Activated CD8-positive, alpha-beta memory T cell treated with anti-CD3 and anti-CD28 coated beads, Interleukin-2, amount 50 U/mL, for 1 hour (primary cell): Measurements from ENCODE around the gene RRAS.
"Not testable (repeated sequence)": the region's sequence is repeated elsewhere in the genome, so short reads cannot be mapped to it uniquely, and the experiment has no call there.

Experiments used
- DNase-seq: peaks from one replicate; pipeline ENCODE4 v3.0.0-alpha.2; 2020; ENCODE audit errors: extremely low read depth

Gene RRAS

GRCh38 chr19:49631014-49631588 is 8.8 kb downstream of the RRAS start:
- DNase-seq = no peak

GRCh38 chr19:49629659-49630058 is 10.3 kb downstream of the RRAS start:
- DNase-seq = no peak

GRCh38 chr19:49626226-49626625 is 13.7 kb downstream of the RRAS start:
- DNase-seq = no peak

GRCh38 chr19:49624967-49625910 is 14.7 kb downstream of the RRAS start:
- DNase-seq = no peak

- DNase-seq = not testable (repeated sequence)
These were observed 22.1 kb downstream of the RRAS start for GRCh38 chr19:49617860-49618259.

GRCh38 chr19:49616945-49617344 is 23.0 kb downstream of the RRAS start:
- DNase-seq = no peak

- DNase-seq = no peak
These were observed 23.4 kb downstream of the RRAS start for GRCh38 chr19:49616532-49616931.

- no peak for DNase-seq
These were observed 24.1 kb downstream of the RRAS start for GRCh38 chr19:49615861-49616260.

DNA sequence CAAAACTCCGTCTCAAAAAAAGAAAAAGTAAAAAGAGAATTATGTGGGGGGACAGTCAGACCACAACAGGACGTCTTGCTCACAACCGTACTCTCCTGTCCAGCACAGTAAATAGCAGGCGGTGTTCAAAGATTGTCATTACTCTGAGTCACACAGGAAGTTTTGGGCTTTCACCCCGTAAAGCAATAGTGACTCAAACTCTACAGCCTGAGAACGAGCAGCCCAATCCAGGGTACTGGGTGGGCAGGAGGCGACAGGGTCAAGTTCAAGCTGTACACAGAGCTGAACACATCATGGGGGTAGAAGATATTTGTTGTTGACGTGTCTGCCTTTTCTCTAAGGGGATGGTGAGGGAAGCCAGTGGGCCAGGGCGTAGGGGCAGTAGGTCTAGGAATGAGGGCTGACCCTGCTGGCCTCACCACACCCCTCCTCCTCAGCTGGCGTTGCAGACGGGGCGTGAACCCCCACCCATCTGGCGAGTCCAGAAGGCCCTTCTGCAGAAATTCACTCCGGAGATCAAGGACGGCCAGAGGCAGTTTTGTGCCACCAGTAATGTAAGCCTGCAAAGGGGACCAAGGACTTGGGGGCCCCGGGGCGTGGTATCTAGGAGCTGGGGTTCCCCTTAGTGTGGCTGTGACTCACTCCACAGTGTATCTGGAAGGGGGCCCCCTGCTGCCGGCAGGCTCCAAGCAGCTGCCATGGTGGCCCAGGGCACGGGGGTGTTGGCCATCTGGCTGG is 25.7 kb downstream of the RRAS start:
- DNase-seq = no peak

- no peak for DNase-seq
These were observed 26.6 kb downstream of the RRAS start for GRCh38 chr19:49613374-49613773.

GRCh38 chr19:49609499-49610092 is 30.3 kb downstream of the RRAS start:
- DNase-seq = no peak

DNA sequence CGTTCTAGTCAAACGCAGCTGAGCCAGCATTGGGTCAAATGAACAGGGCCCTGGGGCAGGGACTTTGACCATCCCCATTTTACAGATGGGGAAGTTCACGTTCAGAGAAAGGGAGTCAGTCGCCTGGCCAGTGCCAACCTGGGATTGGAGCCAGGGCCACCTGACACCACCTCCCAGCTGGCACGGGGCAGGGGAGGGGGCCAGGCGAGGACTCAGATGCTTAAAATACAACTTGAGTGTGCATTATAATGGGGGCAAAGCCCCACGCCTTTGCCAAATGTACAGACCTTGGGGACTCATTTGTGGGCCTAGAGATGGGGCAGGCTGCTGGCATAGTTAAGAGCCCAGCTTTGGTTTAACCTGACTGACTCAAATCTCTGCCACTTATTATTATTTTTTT is 34.3 kb downstream of the RRAS start:
- DNase-seq = no peak

DNA sequence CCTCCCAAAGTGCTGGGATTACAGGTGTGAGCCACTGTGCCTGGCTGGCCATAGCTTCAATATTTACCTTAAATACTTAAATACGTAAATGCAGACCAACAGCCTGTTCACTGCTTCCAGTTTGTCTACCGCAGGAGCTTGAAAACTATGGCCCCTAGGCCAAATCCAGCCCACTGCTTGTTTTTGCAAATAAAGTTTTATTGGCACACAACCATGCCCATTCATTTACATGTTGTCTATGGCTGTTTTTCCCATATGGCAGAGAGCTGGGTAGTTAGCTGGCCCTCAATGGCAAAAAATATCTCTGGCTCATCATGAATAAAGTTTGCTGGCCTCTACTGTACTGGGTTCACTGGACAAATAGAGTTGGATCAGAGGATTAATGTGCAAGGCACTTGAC is 37.1 kb downstream of the RRAS start:
- DNase-seq = no peak

GRCh38 chr19:49601482-49602038 is 38.4 kb downstream of the RRAS start:
- no peak for DNase-seq

DNA sequence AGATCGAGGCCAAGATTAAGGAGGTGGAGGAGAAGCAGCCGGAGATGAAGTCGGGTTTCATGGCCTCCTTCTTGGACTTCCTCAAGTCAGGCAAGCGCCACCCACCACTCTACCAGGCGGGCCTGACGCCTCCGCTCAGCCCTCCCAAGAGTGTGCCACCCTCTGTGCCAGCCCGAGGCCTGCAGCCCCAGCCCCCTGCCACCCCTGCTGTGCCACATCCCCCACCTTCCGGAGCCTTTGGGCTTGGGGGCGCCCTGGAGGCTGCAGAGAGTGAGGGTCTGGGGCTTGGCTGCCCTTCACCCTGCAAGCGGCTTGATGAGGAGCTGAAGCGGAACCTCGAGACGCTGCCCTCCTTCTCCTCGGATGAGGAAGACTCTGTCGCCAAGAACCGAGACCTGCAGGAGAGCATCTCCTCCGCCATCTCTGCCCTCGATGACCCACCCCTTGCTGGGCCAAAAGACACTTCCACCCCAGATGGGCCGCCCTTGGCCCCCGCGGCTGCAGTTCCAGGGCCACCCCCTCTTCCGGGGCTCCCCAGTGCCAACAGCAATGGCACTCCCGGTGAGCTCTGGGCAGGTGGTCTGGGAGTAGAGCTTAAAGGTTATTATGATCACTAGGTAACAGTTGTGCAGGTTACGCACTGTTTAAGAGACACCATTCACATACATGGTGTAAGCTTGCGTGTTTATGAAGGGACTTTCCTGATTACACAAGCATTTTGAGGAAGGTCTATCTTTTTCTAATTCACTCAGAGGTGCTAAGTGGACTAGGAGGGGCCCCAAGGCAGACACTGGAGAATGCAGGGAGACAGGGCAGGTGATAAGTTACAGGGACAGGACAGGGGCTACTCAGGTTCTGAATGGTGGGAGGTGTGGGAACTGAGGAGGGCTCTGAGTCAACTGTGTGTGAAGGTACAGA is 40.3 kb downstream of the RRAS start:
- no peak for DNase-seq

DNA sequence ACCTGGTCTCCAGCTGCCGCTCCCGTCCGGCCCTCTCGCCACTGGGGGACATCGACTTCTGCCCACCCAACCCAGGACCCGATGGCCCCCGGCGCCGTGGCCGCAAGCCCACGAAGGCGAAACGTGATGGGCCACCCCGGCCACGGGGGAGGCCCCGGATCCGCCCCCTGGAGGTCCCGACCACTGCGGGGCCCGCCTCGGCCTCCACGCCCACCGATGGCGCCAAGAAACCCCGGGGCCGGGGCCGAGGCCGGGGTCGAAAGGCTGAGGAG is 42.3 kb downstream of the RRAS start:
- no peak for DNase-seq

DNA sequence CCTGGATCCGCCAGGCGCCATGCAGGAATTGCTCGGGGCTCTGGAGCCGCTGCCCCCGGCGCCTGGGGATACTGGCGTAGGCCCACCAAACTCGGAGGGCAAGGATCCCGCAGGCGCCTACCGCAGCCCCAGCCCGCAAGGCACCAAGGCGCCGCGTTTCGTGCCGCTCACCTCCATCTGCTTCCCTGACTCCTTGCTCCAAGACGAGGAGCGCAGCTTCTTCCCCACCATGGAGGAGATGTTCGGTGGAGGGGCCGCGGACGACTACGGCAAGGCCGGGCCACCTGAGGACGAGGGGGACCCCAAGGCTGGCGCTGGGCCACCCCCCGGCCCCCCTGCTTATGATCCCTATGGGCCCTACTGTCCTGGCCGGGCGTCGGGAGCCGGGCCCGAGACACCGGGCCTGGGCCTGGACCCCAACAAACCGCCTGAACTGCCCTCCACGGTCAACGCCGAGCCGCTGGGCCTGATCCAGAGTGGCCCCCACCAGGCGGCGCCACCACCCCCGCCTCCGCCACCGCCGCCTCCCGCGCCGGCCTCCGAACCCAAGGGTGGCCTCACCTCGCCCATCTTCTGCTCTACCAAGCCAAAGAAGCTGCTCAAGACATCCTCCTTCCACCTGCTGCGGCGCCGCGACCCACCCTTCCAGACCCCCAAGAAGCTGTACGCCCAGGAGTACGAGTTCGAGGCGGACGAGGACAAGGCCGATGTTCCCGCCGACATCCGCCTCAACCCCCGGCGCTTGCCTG is 42.8 kb downstream of the RRAS start:
- no peak for DNase-seq

DNA sequence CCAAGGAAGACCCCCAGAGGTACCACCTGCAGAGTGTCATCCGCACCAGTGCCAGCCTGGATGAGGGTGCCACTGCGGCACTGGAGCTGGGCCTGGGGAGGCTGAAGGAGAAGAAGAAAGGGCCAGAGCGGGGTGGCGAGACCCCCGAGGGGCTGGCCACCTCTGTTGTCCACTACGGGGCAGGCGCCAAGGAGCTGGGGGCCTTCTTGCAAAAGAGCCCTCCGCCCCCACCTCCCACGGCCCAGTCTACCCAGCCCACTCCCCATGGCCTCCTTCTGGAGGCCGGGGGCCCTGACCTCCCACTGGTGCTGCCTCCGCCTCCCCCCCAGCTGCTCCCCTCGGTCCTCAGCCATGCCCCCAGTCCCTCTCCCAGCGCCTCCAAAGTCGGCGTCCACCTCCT is 43.5 kb downstream of the RRAS start:
- DNase-seq = no peak

DNA sequence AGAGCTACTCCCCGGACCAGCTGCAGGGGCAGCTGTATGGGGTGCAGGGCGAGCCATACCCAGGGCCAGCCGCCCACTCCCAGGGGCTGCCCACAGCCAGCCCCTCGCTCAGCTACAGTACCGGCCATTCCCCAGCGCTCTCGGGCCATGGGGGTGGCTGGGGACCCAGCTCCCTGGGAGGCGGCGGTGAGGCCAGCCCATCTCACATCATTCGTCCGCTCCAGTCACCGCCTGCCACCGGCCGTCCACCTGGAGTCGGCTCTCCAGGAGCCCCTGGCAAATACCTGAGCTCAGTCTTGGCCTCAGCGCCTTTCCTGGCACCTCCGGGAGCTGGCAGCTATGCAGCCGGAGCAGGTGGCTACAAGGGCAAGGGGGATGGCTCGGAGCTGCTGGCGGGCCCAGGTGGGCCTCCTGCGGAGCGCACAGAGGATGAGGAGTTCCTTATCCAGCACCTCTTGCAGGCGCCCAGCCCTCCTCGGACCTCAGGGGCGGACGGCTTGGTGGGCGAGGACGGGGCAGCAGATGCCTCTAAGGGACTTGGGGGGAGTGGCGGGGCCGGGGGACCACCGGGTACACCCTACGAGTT is 44.0 kb downstream of the RRAS start:
- DNase-seq = no peak
